Stimulated activated CD4-positive, alpha-beta T cell treated with anti-CD3 and anti-CD28 coated beads, Interleukin-1b, Interleukin-23, amount 100 ng/mL, for 1 hour (primary cell): Measurements from ENCODE around the gene SMIM11.
"Not testable (repeated sequence)": the region's sequence is repeated elsewhere in the genome, so short reads cannot be mapped to it uniquely, and the experiment has no call there.

ENCODE experiments used
- DNase-seq, 2 donors: peaks; one replicate each; pipeline ENCODE4 v3.0.0-alpha.2; 2020; ENCODE audit warnings: low read depth in 2 of 2

The SMIM11 gene

DNA sequence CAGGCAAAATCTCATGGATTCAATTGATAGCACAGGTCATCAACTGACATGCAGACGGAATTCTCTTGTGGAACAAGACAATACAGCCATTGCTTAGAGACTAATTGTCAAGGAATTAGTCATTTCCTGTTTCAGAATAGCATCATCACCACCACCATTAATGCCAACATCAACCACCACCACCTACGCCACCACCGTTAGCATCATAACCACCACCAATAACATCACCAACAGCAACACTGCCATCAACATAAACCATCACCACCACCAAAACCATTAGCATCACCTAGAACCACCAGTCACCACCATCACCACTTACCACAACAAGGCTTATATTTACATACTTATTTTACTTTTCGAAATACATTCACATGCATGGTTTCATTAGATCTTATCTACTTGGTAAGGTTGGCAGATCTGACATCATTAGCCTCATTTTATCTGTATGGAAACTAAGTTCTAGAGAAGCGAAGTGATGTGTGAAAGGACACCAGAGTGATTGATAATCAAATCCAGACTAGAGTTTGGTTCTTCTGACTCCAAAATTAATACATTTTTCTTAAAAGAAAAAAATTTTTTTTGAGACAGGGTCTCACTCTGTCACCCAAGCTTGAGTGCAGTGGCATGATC lies 42.3 kb downstream of the SMIM11 start:
- not testable (repeated sequence) for DNase-seq

DNA sequence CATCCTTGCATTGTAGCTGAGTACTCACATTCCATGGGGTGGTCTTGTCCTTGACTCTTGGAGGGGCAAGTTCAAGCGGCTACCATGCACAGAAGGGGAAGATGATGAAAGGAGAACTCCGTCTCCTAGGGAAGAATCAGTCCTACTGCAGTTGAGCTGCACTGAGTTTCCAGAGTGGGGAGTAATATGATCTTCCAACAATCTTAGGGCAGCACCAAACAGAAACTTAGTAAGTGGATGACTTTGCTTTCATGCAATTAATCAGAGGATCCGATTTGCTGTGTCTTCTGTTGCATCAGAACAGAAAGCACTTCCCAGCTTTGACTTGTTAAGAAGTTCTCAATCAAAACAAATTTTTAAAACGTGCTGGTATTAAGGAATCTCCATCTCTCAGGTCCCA lies 48.5 kb downstream of the SMIM11 start, which contains the start of gene SMIM34:
Gene SMIM34, minus strand, starts transcription at position 147 of the 400 bp plus-strand sequence. Its CDS starts 112 bp downstream, at position 35.
- DNase-seq, result not testable (repeated sequence)

DNA sequence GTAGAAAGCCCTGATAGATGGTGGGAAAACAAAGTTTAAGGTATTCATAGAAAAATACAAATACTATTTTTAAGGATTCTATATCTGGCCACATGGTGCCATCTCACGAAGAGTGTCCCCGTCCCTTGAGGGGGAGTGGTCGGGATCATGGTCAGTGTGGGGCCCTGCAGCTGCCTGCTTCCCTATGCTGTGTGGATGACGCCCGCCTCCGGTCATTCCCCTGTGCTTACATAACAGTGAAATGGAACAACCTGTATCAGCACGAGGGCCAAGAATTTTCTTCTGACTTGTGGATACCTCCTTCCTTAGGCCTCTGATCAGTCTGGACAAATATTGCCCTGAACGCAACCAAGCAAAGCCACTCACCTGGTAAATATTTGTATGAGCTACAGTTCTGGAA lies 52.0 kb downstream of the SMIM11 start:
- DNase-seq, result not testable (repeated sequence)

DNA sequence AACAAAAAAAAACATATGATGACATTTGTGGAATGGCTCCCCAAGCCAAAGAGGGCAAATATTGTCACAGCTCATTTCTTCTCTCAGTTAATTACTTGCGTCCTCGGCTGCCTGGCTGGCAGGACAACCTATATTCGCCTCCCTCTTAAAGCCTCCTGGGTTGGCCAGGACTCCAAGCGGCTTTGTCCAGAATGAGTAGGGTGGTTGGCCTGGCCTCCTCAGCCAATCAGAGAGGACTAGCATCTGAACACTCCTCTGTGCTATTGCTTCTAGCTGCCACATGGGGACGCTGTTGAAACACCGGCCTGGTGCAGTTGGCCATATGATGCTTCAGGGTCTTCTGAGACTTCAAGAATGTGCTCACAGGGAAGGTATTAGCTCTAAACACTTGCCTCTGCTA lies 53.1 kb downstream of the SMIM11 start:
- not testable (repeated sequence) for DNase-seq

DNA sequence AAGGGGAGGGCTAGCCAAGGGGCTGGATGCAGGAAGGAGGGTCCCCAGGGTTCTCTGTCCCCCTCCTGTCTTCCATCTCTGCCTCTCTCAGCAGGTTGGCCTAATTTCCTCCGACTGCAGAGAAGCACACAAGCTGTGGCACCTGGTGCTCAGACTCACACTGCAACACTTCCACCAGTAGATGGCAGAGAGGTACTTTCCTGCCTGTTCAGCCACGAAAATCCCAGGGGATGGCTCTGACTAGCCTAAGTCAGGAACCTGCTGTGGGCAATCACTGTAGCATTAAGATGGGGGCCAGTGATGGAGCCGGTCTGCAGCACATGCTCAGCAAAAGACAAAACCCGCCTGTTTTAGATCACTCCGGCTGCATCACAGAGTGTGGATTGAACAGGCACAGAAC lies 54.4 kb downstream of the SMIM11 start:
- DNase-seq, result not testable (repeated sequence)
